Endodermal cell (in vitro differentiated cells): ENCODE results near the gene NINL. TPM values are rescaled to one million over a fixed set of nuclear protein-coding genes. Genes with fewer than 3 reads are reported as not detected.

Experiments used
- DNase-seq: peaks from one replicate; pipeline ENCODE4 v3.0.0-alpha.2; 2017
- H3K27ac ChIP-seq: 2 replicates; pipeline ENCODE4 v1.5.1; 2013; ENCODE audit warnings: mild to moderate bottlenecking, low read depth, low read length, moderate library complexity
- H3K27me3 ChIP-seq: 2 replicates; pipeline ENCODE4 v1.6.1; 2013; ENCODE audit warnings: mild to moderate bottlenecking, low read length, moderate library complexity; ENCODE audit not compliant: insufficient read depth, control insufficient read depth, poor library complexity, severe bottlenecking
- H3K36me3 ChIP-seq: 2 replicates; pipeline ENCODE4 v1.7.0; 2013; ENCODE audit warnings: mild to moderate bottlenecking, low read length, moderate library complexity; ENCODE audit not compliant: control insufficient read depth, insufficient read depth
- H3K4me1 ChIP-seq: one replicate; pipeline ENCODE4 v1.7.0; 2013; ENCODE audit warnings: low read length; ENCODE audit not compliant: control insufficient read depth, insufficient read depth
- H3K4me3 ChIP-seq: 2 replicates; pipeline ENCODE4 v1.5.1; 2013; ENCODE audit warnings: mild to moderate bottlenecking, low read length, moderate library complexity
- H3K9ac ChIP-seq: 2 replicates; pipeline ENCODE4 v1.6.1; 2013; ENCODE audit warnings: mild to moderate bottlenecking, low read length, moderate library complexity; ENCODE audit not compliant: poor library complexity, severe bottlenecking; ENCODE audit errors: extremely low read depth
- H3K9me3 ChIP-seq: 2 replicates; pipeline ENCODE4 v1.6.1; 2013; ENCODE audit warnings: mild to moderate bottlenecking, low read length, moderate library complexity; ENCODE audit not compliant: control insufficient read depth
- H3K27ac Mint-ChIP-seq: 2 replicates; pipeline ENCODE4 v1.8.0; 2020; ENCODE audit warnings: mixed read lengths
- H3K27me3 Mint-ChIP-seq: 2 replicates; pipeline ENCODE4 v1.8.0; 2021; ENCODE audit warnings: mild to moderate bottlenecking, mixed read lengths; ENCODE audit not compliant: insufficient read depth
- H3K36me3 Mint-ChIP-seq: 2 replicates; pipeline ENCODE4 v1.8.0; 2020; ENCODE audit warnings: low read depth, mixed read lengths
- H3K4me1 Mint-ChIP-seq: 2 replicates; pipeline ENCODE4 v1.8.0; 2020; ENCODE audit warnings: mixed read lengths
- H3K4me3 Mint-ChIP-seq: 2 replicates; pipeline ENCODE4 v1.8.0; 2020; ENCODE audit warnings: mild to moderate bottlenecking, moderate library complexity, mixed read lengths
- H3K9me3 Mint-ChIP-seq: 2 replicates; pipeline ENCODE4 v1.8.0; 2020; ENCODE audit warnings: mild to moderate bottlenecking, mixed read lengths
- WGBS, 2 experiments: methylation state at CpG; one replicate each; pipeline versions ENCODE4 v1.1.5 to v1.1.7; 2013; ENCODE audit warnings: missing lambda C conversion rate in 2 of 2, mixed read lengths in 1 of 2; ENCODE audit not compliant: insufficient coverage in 1 of 2, insufficient read length in 1 of 2; 5-methylcytosine and 5-hydroxymethylcytosine counted together
- total RNA-seq, 2 donors: library from RNA; stranded (reverse); fragmentation: NEBNext Ultra II Directional in 1 of 2; extraction: Animal tissue kit (Norgen Biotek cat#: 25700) in 1 of 2; gene quantifications; 2 replicates in 1 of 2; 3 replicates in 1 of 2; pipeline ENCODE4 v1.2.1, GENCODE V29; 2021
- TF ChIP-seq, protein P1 (sequence below): fragments of 200-600 bp; sonication (generic); conservative IDR thresholded peaks from 2 replicates; pipeline ENCODE4 v1.5.0; 2021; ENCODE audit warnings: antibody characterized with exemption, mild to moderate bottlenecking

The NINL gene
- total RNA-seq, 2 donors from 2014 or later = 78.5 to 101 TPM

DNA sequence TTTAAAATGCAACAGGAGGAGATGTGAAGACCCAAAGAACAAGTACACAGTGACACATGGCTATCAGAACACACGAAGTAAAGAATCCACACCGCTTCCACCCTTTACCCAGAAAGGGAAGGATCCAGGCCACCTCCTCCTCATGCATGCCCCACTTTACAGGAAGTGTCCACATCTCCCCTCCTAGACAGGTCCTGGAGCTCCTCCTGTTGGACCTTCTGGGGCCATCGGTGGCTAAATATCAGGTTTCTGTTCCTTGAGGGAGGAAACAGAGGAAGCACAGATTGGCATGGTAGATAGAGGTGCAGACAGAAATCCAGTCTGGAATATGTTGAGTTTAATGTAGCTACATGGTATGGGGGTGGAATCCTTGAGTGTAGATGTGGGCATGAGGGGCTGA is 10.9 kb downstream of the NINL start:
- 92 to 100% methylated on average over 1 to 3 of the region's 3 CpGs for WGBS, 2 experiments
- H3K4me3 Mint-ChIP-seq = no peak overlapping the region
- H3K27ac ChIP-seq = no peak overlapping the region
- peaks cover 5% of the 10 kb centered on the region for H3K4me1 ChIP-seq
- H3K36me3 Mint-ChIP-seq = peaks cover 57% of the 10 kb centered on the region
- H3K36me3 ChIP-seq = peaks cover 59% of the 10 kb centered on the region
- no peak overlapping the region for H3K4me3 ChIP-seq
- peaks cover 35% of the 10 kb centered on the region for H3K4me1 Mint-ChIP-seq
- no peak for DNase-seq
- H3K27me3 Mint-ChIP-seq = no peaks in the 10 kb centered on the region
- H3K9me3 ChIP-seq = no peaks in the 10 kb centered on the region
- no peak overlapping the region for H3K9ac ChIP-seq
- no peaks in the 10 kb centered on the region for H3K27me3 ChIP-seq
- TF ChIP-seq, protein P1, sequence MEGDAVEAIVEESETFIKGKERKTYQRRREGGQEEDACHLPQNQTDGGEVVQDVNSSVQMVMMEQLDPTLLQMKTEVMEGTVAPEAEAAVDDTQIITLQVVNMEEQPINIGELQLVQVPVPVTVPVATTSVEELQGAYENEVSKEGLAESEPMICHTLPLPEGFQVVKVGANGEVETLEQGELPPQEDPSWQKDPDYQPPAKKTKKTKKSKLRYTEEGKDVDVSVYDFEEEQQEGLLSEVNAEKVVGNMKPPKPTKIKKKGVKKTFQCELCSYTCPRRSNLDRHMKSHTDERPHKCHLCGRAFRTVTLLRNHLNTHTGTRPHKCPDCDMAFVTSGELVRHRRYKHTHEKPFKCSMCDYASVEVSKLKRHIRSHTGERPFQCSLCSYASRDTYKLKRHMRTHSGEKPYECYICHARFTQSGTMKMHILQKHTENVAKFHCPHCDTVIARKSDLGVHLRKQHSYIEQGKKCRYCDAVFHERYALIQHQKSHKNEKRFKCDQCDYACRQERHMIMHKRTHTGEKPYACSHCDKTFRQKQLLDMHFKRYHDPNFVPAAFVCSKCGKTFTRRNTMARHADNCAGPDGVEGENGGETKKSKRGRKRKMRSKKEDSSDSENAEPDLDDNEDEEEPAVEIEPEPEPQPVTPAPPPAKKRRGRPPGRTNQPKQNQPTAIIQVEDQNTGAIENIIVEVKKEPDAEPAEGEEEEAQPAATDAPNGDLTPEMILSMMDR = peak; percentile 65
- H3K27ac Mint-ChIP-seq = no peak overlapping the region
- H3K9me3 Mint-ChIP-seq = no peaks in the 10 kb centered on the region

DNA sequence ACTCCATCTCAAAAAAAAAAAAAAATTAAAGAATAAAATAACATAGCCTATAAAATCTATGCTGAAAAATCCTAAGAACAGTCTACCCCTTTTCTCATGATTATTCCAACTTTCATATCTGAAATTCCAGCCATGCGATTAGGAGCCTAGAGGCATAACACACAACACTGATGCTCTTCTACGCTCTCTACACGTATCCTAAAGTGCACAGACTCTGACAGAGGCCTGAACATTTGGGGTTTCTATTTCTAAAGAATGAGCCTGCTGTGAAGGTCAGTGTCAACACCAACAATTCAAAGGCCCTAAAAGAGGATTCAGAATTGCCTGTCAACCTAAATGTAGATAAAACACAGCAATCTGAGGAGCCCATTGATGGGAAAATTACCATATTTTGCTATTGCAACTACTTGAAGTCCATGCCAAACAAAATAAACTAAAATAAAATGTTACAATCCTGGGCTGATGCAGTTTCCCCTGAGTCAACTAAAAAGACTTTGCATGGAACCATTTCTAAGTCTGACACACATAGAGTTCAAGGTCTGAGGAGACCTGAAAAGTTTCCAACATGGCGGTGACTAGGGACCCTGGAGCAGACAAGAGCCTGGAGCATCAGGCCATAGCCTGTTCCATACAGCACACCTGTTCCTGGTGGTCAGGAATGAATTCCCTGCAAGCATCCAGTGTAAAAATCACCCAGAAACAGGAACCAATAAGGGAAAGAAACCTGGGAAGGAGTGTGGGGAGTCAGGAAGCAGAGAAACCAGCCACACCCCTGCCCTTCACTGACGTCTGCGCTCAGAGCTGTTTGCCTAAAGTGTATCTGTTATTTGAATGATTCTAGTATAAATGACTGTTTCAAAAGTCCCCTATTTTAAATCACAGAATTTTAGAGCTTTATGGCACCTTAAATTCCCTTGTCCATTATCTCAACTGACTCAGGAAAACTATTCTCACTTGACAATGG is 11.8 kb downstream of the NINL start:
- TF ChIP-seq, protein P1 = no peak
- no peaks in the 10 kb centered on the region for H3K9me3 Mint-ChIP-seq

GRCh38 chr20:25571817-25572216 is 13.5 kb downstream of the NINL start:
- Histone ChIP-seq H3K9ac (no peak overlapping the region), H3K4me1 (no peaks in the 10 kb centered on the region), H3K9me3 (no peaks in the 10 kb centered on the region), H3K27me3 (no peaks in the 10 kb centered on the region), H3K27ac (no peak overlapping the region), H3K36me3 (peaks cover 70% of the 10 kb centered on the region), H3K4me3 (no peak overlapping the region)
- no peaks in the 10 kb centered on the region for H3K27me3 Mint-ChIP-seq
- no peaks in the 10 kb centered on the region for H3K9me3 Mint-ChIP-seq
- WGBS, 2 experiments = 94 to 100% methylated on average over 1 to 2 of the region's 2 CpGs
- H3K36me3 Mint-ChIP-seq = peaks cover 66% of the 10 kb centered on the region
- peak; percentile 15 for DNase-seq
- H3K4me1 Mint-ChIP-seq = peaks cover 29% of the 10 kb centered on the region
- no peak overlapping the region for H3K4me3 Mint-ChIP-seq
- TF ChIP-seq, protein P1 = no peak
- no peak overlapping the region for H3K27ac Mint-ChIP-seq

More for the DNA sequence above, 11.8 kb downstream of the NINL start:
- Mint-ChIP-seq H3K27me3 (no peaks in the 10 kb centered on the region), H3K4me1 (peaks cover 29% of the 10 kb centered on the region), H3K36me3 (peaks cover 61% of the 10 kb centered on the region), H3K27ac (peak overlapping the region; percentile 39), H3K4me3 (no peak overlapping the region)
- H3K27ac ChIP-seq = no peak overlapping the region
- H3K4me3 ChIP-seq = no peak overlapping the region
- H3K4me1 ChIP-seq = no peaks in the 10 kb centered on the region
- WGBS, 2 experiments = 95 to 100% methylated on average over 2 to 6 of the region's 6 CpGs
- H3K27me3 ChIP-seq = no peaks in the 10 kb centered on the region
- H3K9me3 ChIP-seq = no peaks in the 10 kb centered on the region
- peak; percentile 22 for DNase-seq
- peaks cover 63% of the 10 kb centered on the region for H3K36me3 ChIP-seq
- H3K9ac ChIP-seq = no peak overlapping the region
